Central memory CD8-positive, alpha-beta T cell (primary cell): ENCODE measurements around the gene HTT.

ENCODE experiments used
- ATAC-seq: fragments of 150-1000 bp; cut with Tn5 transposase; replicated peaks from 2 replicates; pipeline ENCODE4 v1.10.0; 2022; ENCODE audit warnings: mild to moderate bottlenecking, moderate FRiP score, moderate number of reproducible peaks; ENCODE audit not compliant: poor library complexity, severe bottlenecking; ENCODE audit errors: extremely low read depth
- DNase-seq, 2 donors: peaks; one replicate each; pipeline ENCODE4 v3.0.0; 2021; ENCODE audit warnings: low spot score in 2 of 2
- H3K27ac Mint-ChIP-seq: one replicate; pipeline ENCODE4 v1.8.0; 2022; ENCODE audit warnings: low read depth, mild to moderate bottlenecking, moderate library complexity, mixed read lengths
- H3K27me3 Mint-ChIP-seq: one replicate; pipeline ENCODE4 v1.8.0; 2022; ENCODE audit warnings: mixed read lengths
- H3K36me3 Mint-ChIP-seq: one replicate; pipeline ENCODE4 v1.8.0; 2022; ENCODE audit warnings: mild to moderate bottlenecking, moderate library complexity, mixed read lengths; ENCODE audit not compliant: insufficient read depth
- H3K4me1 Mint-ChIP-seq: one replicate; pipeline ENCODE4 v1.8.0; 2022; ENCODE audit warnings: mixed read lengths
- H3K4me3 Mint-ChIP-seq: one replicate; pipeline ENCODE4 v1.8.0; 2022; ENCODE audit warnings: mild to moderate bottlenecking, moderate library complexity, mixed read lengths
- H3K9me3 Mint-ChIP-seq: one replicate; pipeline ENCODE4 v1.8.0; 2022; ENCODE audit warnings: mixed read lengths

The HTT gene

GRCh38 chr4:3074078-3074845 is at the start of gene HTT, which contains the start of gene HTT-AS:
HTT (plus strand) TSS chr4:3074681; CDS start chr4:3074826, 145 bp downstream.
HTT-AS (minus strand) TSS chr4:3074538.
- H3K4me3 Mint-ChIP-seq = peak within 1 kb of the TSS; percentile 90
- no peaks in the 10 kb centered on the region for H3K9me3 Mint-ChIP-seq
- peak; percentile 90 to 93 for DNase-seq
- H3K27me3 Mint-ChIP-seq = no peaks in the 10 kb centered on the region
- H3K36me3 Mint-ChIP-seq = peaks cover 10% of the 10 kb centered on the region
- H3K4me1 Mint-ChIP-seq = peaks cover 24% of the 10 kb centered on the region
- ATAC-seq = peak; percentile 89
- H3K27ac Mint-ChIP-seq = peak within 1 kb of the TSS; percentile 84

- ATAC-seq (no peak), DNase-seq (no peak)
- peaks cover 22% of the 10 kb centered on the region for H3K27me3 Mint-ChIP-seq
- H3K36me3 Mint-ChIP-seq = peaks cover 4% of the 10 kb centered on the region
- no peak overlapping the region for H3K27ac Mint-ChIP-seq
- H3K4me3 Mint-ChIP-seq = no peak overlapping the region
- peaks cover 9% of the 10 kb centered on the region for H3K9me3 Mint-ChIP-seq
- peaks cover 8% of the 10 kb centered on the region for H3K4me1 Mint-ChIP-seq
Observed at GRCh38 chr4:3025881-3026280, 48.6 kb upstream of the HTT start.

- Mint-ChIP-seq H3K4me3 (no peak overlapping the region), H3K9me3 (peaks cover 9% of the 10 kb centered on the region), H3K4me1 (peaks cover 1% of the 10 kb centered on the region), H3K27me3 (peaks cover 26% of the 10 kb centered on the region), H3K27ac (no peak overlapping the region), H3K36me3 (peaks cover 4% of the 10 kb centered on the region)
- no peak for ATAC-seq
- no peak for DNase-seq
Observed at GRCh38 chr4:3026540-3026939, 47.9 kb upstream of the HTT start.

- H3K27me3 Mint-ChIP-seq = peaks cover 14% of the 10 kb centered on the region
- H3K36me3 Mint-ChIP-seq = peaks cover 1% of the 10 kb centered on the region
- no peak for DNase-seq
- no peaks in the 10 kb centered on the region for H3K9me3 Mint-ChIP-seq
- H3K4me3 Mint-ChIP-seq = no peak overlapping the region
- no peak for ATAC-seq
- no peak overlapping the region for H3K27ac Mint-ChIP-seq
- no peaks in the 10 kb centered on the region for H3K4me1 Mint-ChIP-seq
Observed at GRCh38 chr4:3029464-3029863, 45.0 kb upstream of the HTT start.

- H3K36me3 Mint-ChIP-seq = no peaks in the 10 kb centered on the region
- no peak for ATAC-seq
- no peaks in the 10 kb centered on the region for H3K9me3 Mint-ChIP-seq
- H3K4me3 Mint-ChIP-seq = no peak overlapping the region
- H3K27me3 Mint-ChIP-seq = peaks cover 17% of the 10 kb centered on the region
- H3K27ac Mint-ChIP-seq = no peak overlapping the region
- no peaks in the 10 kb centered on the region for H3K4me1 Mint-ChIP-seq
- no peak for DNase-seq
Observed at GRCh38 chr4:3030566-3031356, 43.7 kb upstream of the HTT start.

- DNase-seq = no peak
Observed at GRCh38 chr4:3031357-3032082, 43.0 kb upstream of the HTT start.

GRCh38 chr4:3034231-3034630 is 40.2 kb upstream of the HTT start:
- no peak overlapping the region for H3K27ac Mint-ChIP-seq
- DNase-seq (no peak), ATAC-seq (no peak)
- H3K4me1 Mint-ChIP-seq = peaks cover 15% of the 10 kb centered on the region
- H3K9me3 Mint-ChIP-seq = no peaks in the 10 kb centered on the region
- H3K36me3 Mint-ChIP-seq = peaks cover 5% of the 10 kb centered on the region
- H3K27me3 Mint-ChIP-seq = peaks cover 44% of the 10 kb centered on the region
- H3K4me3 Mint-ChIP-seq = no peak overlapping the region

More at GRCh38 chr4:3031357-3032082, 43.0 kb upstream of the HTT start:
- Mint-ChIP-seq H3K27me3 (peaks cover 24% of the 10 kb centered on the region), H3K36me3 (no peaks in the 10 kb centered on the region), H3K4me1 (no peaks in the 10 kb centered on the region), H3K4me3 (no peak overlapping the region), H3K27ac (no peak overlapping the region), H3K9me3 (no peaks in the 10 kb centered on the region)
- no peak for ATAC-seq

- H3K9me3 Mint-ChIP-seq = no peaks in the 10 kb centered on the region
- peaks cover 15% of the 10 kb centered on the region for H3K4me1 Mint-ChIP-seq
- no peak overlapping the region for H3K4me3 Mint-ChIP-seq
- no peak for DNase-seq
- no peak for ATAC-seq
- peaks cover 41% of the 10 kb centered on the region for H3K27me3 Mint-ChIP-seq
- H3K27ac Mint-ChIP-seq = no peak overlapping the region
- peaks cover 5% of the 10 kb centered on the region for H3K36me3 Mint-ChIP-seq
Observed at GRCh38 chr4:3035249-3035648, 39.2 kb upstream of the HTT start.

GRCh38 chr4:3035674-3036073 is 38.8 kb upstream of the HTT start:
- Mint-ChIP-seq H3K4me3 (no peak overlapping the region), H3K4me1 (peaks cover 15% of the 10 kb centered on the region), H3K36me3 (peaks cover 5% of the 10 kb centered on the region), H3K27me3 (peaks cover 37% of the 10 kb centered on the region), H3K9me3 (no peaks in the 10 kb centered on the region), H3K27ac (no peak overlapping the region)
- ATAC-seq (no peak), DNase-seq (no peak)

GRCh38 chr4:3036131-3036952 is 38.1 kb upstream of the HTT start:
- Mint-ChIP-seq H3K36me3 (peaks cover 5% of the 10 kb centered on the region), H3K4me3 (no peak overlapping the region), H3K27me3 (peaks cover 31% of the 10 kb centered on the region), H3K9me3 (no peaks in the 10 kb centered on the region), H3K4me1 (peaks cover 15% of the 10 kb centered on the region), H3K27ac (no peak overlapping the region)
- ATAC-seq (no peak), DNase-seq (no peak)

GRCh38 chr4:3037957-3038461 is 36.5 kb upstream of the HTT start:
- peaks cover 7% of the 10 kb centered on the region for H3K36me3 Mint-ChIP-seq
- peaks cover 31% of the 10 kb centered on the region for H3K27me3 Mint-ChIP-seq
- no peaks in the 10 kb centered on the region for H3K9me3 Mint-ChIP-seq
- no peak for DNase-seq
- peak overlapping the region; percentile 53 for H3K4me3 Mint-ChIP-seq
- no peak overlapping the region for H3K27ac Mint-ChIP-seq
- peaks cover 15% of the 10 kb centered on the region for H3K4me1 Mint-ChIP-seq
- ATAC-seq = no peak
